ENCODE data around the gene MKLN1.
A peak's percentile ranks its signal among the peaks of the same experiment; 100 is the strongest.

MKLN1 gene

DNA sequence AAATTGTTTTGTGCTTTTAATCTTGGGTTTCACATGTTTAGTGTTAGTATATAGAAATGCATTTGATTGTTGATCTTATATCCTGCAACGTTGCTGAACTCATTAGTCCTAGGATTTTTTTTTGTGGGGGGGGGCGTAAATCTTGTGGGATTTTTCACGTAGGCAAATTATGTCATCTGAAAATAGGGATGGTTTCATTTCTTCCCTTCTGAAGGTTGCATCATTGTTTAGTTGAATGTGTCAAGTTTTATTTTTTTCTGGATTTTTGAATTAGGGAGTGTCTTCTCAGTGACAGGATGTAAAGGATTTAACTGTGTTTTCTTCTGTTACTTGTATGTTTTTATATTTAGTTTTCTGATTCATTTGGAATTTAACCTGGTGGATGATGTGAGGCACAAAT lies 26.7 kb downstream of the MKLN1 start:
- no peak for DNase-seq (ENCODE audit: low read depth in 2 of 2)

DNA sequence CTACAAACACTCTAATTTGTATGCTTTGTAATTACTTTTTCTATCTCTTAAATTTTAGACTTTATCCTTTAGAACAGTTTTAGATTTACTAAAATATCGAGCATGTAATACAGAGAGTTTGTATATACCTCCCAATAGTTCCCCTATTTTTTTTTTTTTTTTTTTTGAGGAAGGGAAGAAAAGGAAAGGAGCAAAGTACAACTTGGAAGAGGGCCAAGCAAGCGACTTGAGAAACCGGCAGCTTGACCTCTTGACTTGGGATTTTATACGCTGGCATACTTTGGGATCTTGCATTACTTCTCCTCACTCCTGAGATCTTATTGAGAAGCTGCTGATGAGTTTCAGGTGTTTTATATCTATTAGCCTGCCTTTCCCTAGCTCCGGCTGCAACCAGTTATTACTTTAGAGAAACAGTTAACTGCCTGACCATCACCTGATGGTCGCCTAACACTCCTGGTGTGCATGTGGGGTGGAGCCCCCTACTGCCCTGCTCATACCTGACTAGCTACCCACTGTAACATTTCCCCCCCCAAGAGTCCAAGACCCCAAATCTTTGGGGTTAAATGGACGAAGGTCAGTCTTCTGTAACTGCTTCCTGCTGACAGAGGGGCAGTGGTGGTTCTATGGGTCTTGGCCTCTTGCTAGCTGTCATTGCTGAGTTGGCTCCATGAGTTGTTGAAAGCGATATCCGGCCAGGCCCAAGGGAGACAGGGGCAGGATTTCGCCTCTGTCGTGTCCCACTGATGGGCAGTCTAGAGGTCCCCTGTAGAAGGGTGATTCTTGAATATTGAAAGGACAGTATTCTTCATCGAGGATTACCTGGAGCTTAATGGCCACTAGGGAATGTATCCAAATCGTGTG lies 28.5 kb downstream of the MKLN1 start:
- no peak for DNase-seq (ENCODE audit: low read depth in 2 of 2)

DNA sequence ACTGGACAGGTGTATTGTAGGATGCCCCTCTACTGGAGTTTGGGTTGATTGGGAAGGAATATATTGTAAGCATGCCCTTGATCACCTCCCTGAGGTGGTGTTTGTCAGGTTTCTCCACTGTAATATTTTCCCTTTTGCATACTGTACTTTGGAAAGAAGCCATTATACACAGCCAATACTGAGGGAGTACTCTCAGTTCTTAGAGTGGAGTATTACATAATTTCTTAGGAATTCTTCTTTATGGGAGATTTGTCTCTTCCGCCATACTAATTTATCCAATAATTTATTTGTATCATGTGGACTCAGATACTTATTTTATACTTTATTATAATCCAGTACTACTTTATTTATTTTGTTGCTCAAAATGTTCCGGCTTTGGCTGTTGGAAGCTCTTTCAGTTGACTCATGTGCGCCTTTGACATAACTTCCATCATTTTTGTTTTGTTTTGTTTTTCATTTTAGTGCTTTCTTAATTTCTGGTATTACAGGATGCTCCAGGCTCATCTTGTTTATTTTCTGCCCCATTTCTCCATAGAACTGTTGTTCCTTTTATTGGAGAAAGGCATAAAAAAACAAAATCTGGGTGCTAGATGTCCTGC lies 29.7 kb downstream of the MKLN1 start:
- no peak for DNase-seq (ENCODE audit: low read depth in 2 of 2)

DNA sequence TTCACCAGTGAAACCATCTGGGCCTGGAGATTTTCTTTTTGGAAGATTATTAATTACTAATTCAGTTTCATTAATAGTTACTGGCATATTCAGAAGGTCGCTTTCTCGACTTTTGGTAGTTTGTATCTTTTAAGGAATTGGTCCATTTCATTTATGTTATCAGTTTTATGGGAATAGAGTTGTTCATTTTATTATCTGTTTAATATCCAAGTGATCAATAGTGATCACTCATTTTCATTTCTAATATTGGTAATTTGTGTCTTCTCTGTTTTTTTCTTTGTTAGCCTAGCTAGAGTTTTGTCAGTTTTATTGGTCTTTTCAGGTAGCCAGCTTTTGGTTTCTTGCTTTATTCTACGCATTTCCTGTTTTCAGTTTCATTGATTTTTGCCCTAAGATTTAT lies 31.0 kb downstream of the MKLN1 start:
- no peak for DNase-seq (ENCODE audit: low read depth in 2 of 2)

DNA sequence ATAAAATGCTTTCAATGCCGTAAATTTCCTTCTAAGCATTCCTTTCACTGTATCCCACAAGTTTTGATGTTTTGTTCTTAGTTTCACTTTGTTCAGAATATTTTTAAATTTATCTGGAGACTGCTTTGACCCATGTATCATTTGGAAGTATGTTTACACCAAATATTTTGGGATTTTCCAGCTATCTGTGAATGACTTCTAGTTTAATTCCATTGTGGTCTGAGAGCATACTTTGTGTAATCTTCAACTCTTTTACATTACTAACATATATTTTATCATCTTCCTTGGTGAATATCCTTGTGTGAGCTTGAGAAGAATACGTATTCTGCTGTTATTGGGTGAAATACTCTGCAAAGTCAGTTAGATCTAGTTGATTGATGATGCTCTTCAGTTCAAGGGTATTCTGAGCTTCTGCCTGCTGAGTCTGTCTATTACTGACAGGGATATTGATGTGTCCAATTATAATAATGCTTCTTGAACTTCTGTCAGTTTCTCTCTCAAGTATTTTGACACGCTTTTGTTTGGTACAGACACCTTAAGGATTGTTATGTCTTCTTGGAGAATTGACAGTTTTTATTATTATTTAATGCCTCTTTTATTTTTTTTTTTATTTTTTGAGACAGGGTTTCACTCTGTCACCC lies 31.6 kb downstream of the MKLN1 start:
- DNase-seq (ENCODE audit: low read depth in 2 of 2) = no peak

DNA sequence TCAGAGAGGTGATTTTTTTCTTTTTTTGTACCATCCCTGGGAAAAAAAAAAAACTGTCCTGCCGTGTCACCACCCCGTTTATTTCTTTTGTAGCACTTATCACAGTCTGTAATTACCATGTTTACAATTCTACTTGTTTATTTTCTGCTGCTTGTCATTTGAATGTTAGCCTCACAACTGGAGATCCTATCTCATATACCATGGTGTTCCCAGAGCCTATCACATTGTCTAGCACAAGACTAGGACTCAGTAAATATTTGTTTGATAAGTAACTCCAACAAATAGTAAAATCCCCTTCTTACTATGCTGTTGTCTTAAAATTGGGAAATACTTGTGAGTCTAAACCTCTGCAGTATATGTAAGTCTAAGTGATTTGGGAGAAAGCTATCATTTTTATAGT lies 36.0 kb downstream of the MKLN1 start:
- DNase-seq (ENCODE audit: low read depth in 2 of 2) = no peak

DNA sequence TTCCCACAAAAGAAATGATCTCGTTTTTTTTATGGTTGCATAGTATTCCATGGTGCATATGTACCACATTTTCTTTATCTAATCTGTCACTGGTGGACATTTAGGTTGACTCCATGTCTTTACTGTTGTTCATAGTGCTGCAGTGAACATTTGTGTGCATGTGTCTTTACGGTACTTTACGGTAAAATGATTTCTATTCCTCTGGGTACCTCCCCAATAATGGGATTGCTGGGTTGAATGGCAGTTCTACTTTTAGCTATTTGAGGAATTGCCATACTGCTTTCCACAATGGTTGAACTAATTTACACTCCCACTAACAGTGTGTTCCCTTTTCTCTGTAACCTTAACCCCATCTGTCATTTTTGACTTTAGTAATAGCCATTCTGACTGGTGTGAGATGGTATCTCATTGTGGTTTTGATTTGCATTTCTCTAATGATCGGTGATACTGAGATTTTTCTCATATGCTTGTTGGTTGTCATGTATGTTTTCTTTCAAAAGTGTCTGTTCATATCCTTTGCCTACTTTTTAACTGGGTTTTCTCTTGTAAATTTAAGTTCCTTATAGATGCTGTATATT lies 37.2 kb downstream of the MKLN1 start:
- DNase-seq (ENCODE audit: low read depth in 2 of 2) = no peak

DNA sequence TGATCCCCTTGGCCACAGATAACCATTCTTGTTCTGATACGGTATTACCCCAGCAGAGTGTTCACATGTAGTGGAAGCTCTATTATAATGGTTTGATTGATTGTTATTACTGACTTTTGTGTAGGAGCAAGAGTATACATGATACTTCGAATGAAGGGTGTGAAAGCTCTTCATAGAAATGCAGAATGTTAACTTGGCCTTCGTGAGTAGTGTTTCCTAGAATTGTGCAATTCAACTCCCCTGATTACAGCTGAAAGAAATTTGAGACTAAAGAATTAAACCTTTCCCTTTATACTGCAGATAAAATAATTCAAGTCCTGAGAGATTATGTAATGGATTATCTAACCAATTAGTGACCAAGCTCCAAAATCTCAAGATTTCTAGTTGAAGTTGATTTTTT lies 38.2 kb downstream of the MKLN1 start:
- DNase-seq (ENCODE audit: low read depth in 2 of 2) = no peak

DNA sequence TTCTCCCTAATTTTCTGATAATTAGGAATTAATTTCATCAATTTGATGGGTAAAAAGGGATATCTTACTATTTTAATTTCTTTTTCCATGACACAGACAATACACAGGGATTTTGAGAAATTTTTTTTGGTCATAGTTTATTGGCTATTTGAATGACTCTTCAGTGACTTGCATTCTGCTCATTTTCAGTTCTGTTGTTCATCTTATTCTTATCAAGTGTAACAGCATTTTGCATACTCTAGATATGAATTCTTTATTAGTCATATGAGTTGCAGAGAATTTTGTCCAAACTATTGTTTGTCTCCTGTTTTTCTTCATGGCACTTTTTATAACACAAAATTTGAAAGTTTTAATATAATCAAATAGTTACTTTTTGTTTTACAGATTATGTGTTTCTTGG lies 41.7 kb downstream of the MKLN1 start:
- no peak for DNase-seq (ENCODE audit: low read depth in 2 of 2)

DNA sequence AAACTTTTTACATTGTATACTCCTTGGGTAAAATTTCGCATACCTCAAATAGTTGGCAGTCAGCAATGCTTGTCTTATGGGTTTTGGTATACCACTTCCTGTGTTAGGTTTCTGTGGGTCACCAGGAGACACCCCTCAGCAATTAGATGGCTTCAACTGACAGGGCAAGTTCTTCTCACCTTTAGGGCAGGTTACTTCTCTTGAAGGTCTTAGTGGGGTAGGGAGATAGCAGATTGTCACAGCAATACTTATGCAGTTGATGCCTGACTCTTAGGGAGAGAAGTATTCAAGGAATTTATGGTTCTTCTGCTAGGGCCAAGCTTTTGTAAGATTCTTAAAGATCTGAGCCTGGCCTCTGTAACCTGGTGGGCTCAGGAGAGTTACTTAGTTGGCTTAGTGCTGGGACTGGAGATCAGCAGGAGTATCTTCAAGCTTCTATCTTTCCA lies 42.9 kb downstream of the MKLN1 start:
- peak in 1 of 2 donors; percentile 2 for DNase-seq (ENCODE audit: low read depth in 2 of 2)

DNA sequence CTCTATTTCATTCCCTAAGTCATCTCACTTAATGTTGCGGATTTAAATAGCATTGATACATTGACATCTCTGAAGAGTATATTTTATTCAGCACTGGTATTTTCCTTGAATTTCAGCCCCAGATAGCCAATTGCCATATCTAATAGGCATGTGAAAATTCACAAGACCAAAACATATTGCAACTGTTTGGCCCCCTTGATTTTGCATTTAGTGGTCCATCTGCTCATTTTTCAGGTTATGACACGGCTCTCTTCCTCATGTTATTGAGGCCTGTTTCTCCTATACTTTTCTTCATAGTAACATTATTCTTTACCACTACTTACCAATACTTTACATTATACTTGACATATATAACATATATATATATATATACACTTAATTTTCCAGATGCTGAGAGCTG lies 43.7 kb downstream of the MKLN1 start:
- no peak for DNase-seq (ENCODE audit: low read depth in 2 of 2)

DNA sequence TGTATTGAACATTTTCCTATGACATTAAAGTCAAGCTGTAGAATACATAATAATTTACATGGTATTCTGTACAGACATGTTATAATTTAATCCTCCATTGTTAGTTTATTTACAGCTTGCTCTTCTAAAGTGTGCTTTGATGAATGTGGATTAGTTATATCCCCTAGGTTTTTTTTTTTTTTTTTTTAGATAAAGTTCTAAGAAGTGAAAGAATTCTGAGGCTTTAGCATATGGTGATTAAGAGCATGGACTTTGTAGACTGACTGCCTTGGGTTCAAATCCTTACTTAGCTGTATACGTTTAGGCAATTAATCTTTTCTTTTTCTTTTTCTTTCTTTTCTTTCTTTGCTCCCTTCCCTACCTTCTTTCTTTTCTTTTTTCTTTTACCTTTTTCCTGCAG lies 44.9 kb downstream of the MKLN1 start:
- no peak for DNase-seq (ENCODE audit: low read depth in 2 of 2)

DNA sequence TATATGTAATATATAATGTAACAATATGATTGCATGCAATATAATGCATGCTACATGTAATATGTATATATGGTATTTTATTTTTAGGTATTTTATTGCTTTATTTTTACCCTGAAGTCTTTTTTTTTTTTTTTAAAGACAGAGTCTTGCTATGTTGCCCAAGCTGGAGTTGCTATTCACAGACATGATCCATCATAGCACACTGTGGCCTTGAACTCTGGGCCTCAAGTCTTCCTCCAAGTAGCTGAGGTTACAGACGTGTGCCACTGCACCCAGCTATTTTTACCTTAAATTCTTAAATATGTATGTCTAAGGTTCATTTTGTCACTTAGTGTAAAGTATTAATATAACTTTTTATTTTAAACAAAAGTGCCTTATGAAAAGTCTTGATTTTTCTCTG lies 47.1 kb downstream of the MKLN1 start:
- DNase-seq (ENCODE audit: low read depth in 2 of 2) = no peak

DNA sequence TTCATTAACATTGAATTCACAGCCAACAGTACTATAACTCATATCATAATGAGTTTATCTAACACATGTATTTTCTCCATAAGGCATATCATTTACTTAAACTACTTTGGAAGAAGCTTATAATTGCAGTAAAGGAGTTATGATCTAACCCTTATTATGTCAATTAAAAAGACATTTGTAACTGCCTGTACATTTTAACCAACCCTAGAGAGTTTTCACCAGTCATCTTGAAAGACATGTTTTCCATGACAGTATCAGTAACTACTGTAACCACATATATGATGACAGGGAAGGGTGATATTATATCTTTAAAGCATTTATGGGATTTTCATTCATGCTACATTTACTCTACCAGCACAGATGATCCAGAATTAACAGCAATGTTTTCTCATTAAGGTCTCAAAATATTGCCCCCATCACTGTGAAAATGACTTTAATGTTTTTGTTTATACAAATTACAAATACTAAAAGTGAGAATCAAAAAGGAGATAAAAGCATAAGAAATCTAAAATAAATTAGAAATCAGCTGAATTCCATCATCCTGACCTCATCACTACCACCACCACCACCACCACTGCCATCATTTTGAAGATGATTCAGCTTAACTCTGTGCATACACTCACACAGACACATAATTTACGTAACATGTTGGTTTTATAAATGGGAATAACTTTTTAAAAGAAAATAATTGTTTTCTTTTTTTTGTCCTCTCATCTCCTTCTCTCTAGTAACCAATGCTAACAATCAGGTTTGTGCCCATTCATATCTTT lies 53.6 kb downstream of the MKLN1 start:
- no peak for DNase-seq (ENCODE audit: low read depth in 2 of 2)

DNA sequence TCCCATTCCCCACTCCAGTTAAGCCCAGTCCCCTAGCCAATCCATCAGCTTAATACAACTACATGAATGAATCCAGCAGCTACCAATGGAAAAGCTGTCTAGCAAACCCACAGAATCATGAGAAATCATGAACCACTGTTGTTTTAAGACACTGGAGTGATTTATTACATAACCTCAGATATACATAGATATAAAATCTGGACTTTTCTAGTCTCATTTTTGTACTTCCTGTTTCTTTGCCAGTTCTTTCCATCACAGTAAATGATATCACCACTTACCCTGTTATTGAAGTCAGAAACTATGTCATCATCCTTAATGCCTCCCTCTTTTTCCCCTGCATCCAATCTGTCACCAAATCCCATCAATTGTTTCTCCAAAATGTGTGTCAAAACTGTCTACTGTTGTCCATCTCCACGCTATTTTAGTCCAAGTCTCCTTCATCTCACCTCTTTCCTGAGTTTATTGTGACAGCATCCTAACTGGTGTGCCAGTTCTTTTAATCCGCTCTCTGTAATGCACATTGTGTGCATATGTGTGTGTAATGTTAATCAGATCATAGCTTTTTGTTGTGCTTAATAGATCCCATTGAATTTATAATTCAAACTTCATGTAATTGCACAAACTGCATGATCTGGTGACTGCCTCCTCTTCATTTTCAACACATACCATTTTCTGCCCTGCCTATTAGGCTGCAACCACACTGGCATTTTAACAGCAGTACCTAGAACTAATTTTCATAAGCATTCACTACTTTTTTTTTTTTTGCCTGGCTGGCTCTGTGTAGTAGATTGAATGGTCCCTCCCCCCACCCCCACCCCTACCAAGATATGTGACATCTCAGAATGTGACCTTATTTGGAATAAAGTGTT lies 56.0 kb downstream of the MKLN1 start:
- DNase-seq (ENCODE audit: low read depth in 2 of 2) = no peak

DNA sequence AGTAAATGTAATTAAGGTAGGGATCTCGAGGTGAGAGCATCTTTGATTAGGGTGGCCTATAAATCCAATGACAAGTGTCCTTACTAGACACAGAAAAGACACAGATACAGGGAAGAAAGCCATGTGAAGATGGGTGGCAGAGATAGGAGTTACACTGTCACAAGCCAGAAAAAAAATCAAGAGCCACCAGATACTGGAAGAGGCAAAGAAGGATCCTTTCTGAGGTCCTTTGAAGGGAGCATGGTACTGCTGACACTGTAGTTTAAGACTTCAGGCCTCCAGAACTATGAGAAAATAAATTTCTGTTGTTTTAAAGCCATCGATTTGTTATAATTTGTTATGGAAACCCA lies 56.6 kb downstream of the MKLN1 start:
- DNase-seq (ENCODE audit: low read depth in 2 of 2) = no peak

DNA sequence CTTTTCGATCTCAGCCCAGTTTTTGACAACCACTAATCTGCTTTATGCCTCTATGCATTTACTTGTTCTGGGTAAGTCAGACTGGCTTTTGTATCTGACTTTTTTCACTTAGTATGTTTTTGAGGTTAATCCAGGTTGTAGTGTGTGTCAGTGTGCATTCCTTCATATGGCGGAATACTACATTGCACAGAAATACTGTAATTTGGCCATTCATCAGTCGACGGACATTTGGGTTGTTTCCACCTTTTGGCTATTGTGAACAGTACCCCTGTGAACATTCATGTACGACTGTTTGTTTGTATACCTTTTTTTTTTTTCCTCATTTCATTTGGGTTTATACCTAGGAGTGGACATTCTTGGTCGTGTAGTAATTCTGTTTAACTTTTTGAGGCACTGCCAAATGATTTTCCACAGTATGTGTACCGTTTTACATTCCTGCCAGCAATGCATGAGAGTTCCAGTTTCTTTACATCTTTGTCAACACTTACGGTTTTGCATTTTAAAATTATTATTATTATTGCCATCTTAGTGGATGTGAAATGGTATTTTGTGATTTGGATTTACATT lies 57.4 kb downstream of the MKLN1 start:
- no peak for DNase-seq (ENCODE audit: low read depth in 2 of 2)

DNA sequence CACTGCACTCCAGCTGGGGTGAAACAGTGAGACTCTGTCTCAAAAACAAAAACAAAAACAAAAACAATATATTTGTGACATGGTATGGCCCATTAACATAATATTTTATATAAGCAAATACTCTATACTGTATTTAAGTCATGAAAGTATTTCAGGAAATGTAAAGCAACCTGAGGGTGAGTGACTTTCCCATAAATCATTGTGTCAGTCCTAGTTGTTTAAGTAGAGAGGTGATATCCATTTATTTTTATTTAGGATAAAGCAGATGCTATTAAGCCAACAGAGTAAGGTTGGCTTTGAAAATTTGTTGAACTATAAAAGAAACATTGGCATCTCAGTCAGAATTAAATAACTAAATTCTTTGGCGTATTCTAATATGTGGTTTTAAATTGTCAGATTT lies 60.5 kb downstream of the MKLN1 start:
- no peak for DNase-seq (ENCODE audit: low read depth in 2 of 2)

DNA sequence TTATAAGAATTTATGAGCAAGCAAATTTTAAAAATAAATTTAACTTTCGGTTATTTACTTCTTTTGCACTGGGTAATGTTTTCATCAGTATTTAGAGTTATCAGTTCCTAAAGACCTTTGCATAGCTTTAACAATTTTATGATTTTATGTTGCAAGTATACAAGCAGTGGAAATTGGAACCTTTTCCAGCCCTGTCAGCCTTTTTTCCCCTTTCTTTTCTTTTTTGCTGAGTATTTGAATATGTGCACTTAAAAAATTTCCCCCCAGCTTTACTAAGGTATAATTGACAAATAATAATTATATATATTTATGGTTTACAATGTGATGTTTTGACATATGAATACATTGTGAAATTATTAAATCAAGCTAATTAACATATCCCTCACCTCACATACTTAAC lies 62.6 kb downstream of the MKLN1 start:
- DNase-seq (ENCODE audit: low read depth in 2 of 2) = no peak

DNA sequence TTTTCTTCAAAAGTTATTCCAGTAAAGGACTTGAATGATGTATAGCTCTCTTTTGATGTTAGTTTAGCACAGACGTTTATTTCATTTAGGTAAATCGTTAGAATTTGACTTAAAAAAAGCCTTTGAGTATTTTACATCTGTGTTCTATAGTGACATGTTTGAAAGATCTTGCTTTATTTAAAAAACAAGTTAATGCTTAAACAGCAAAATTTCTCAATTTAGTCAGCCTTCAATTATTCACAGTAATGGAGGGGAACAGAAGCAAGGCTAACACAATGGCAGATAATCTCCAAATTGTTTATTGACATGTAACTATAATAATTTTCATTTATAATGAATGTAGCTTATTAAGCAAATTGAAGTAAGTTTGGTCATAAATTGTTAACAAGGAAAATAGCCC lies 63.5 kb downstream of the MKLN1 start:
- no peak for DNase-seq (ENCODE audit: low read depth in 2 of 2)

DNA sequence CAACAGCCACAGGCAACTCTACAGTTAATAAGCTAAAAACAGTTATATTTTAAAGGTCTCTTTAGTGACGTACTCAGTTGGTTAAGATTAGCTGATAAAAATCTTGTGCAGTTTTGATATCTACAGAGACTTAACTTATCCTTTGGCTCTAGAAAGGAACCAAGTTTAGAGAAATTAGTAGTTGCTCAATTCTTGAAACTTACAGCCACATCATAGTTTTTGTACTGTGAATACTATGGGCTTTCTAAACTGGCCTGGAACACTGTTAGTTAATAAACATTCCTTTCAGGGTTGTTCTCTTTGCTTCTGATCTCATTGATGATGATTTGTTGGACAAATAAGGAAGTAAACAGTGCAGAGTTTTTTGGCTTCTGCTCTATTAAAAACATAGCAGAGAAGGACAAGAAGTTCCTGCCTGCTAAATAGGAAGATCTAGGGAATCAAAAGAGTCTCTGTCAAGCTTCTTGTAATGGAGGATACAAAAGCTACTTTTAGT lies 73.1 kb downstream of the MKLN1 start:
- DNase-seq (ENCODE audit: low read depth in 2 of 2) = no peak
